ENCODE results near the gene ZBTB17.
A peak's percentile ranks its signal among the peaks of the same experiment; 100 is the strongest.

ZBTB17 gene

GRCh38 chr1:15939181-15940109, 36.5 kb downstream of the ZBTB17 start:
- no peak overlapping the region for H3K27ac ChIP-seq (replicated peaks)
- no peak overlapping the region for H3K4me3 ChIP-seq (replicated peaks; ENCODE audit: insufficient read depth, low read length)
- DNase-seq (ENCODE audit: low read depth in 1 of 2, low spot score in 1 of 2) = no peak
- no peaks in the 10 kb centered on the region for H3K27me3 ChIP-seq (ENCODE audit: insufficient read depth, poor library complexity, severe bottlenecking)
- TF ChIP-seq POLR2AphosphoS5 (IDR thresholded peaks at IDR 0.05; ENCODE audit: low read depth) (peak; percentile 19; the same call in 1 of the 2 replicates), SPI1 (IDR thresholded peaks at IDR 0.05; ENCODE audit: borderline replicate concordance, low read depth) (no peak)

- H3K27ac ChIP-seq (replicated peaks) = no peak overlapping the region
- no peak for TF ChIP-seq REST (IDR thresholded peaks at IDR 0.05; ENCODE audit: insufficient replicate concordance, low read depth)
- no peak for TF ChIP-seq SPI1 (IDR thresholded peaks at IDR 0.05; ENCODE audit: borderline replicate concordance, low read depth)
- TF ChIP-seq GABPA (IDR thresholded peaks at IDR 0.05; ENCODE audit: low read depth) = no peak
- no peak for TF ChIP-seq CTCF (IDR thresholded peaks at IDR 0.05; ENCODE audit: insufficient read depth, low read length)
- TF ChIP-seq POLR2AphosphoS5 (IDR thresholded peaks at IDR 0.05; ENCODE audit: low read depth) = no peak
- H3K27me3 ChIP-seq (ENCODE audit: insufficient read depth, poor library complexity, severe bottlenecking) = no peaks in the 10 kb centered on the region
- no peak for DNase-seq (ENCODE audit: low read depth in 1 of 2, low spot score in 1 of 2)
- H3K4me3 ChIP-seq (replicated peaks; ENCODE audit: insufficient read depth, low read length) = no peak overlapping the region
These were observed 37.2 kb downstream of the ZBTB17 start for GRCh38 chr1:15938628-15939161.

- no peak for DNase-seq (ENCODE audit: low read depth in 1 of 2, low spot score in 1 of 2)
- H3K27ac ChIP-seq (replicated peaks) = no peak overlapping the region
- TF ChIP-seq REST (IDR thresholded peaks at IDR 0.05; ENCODE audit: insufficient replicate concordance, low read depth) = no peak
- peak; percentile 43; the same call in 1 of the 2 replicates for TF ChIP-seq SPI1 (IDR thresholded peaks at IDR 0.05; ENCODE audit: borderline replicate concordance, low read depth)
- TF ChIP-seq GABPA (IDR thresholded peaks at IDR 0.05; ENCODE audit: low read depth) = no peak
- no peak for TF ChIP-seq CTCF (IDR thresholded peaks at IDR 0.05; ENCODE audit: insufficient read depth, low read length)
- TF ChIP-seq POLR2AphosphoS5 (IDR thresholded peaks at IDR 0.05; ENCODE audit: low read depth) = peak; percentile 8; the same call in 1 of the 2 replicates
- H3K27me3 ChIP-seq (ENCODE audit: insufficient read depth, poor library complexity, severe bottlenecking) = no peaks in the 10 kb centered on the region
- H3K4me3 ChIP-seq (replicated peaks; ENCODE audit: insufficient read depth, low read length) = no peak overlapping the region
These were observed 38.2 kb downstream of the ZBTB17 start for GRCh38 chr1:15937706-15938168.

- Histone ChIP-seq H3K4me3 (replicated peaks; ENCODE audit: insufficient read depth, low read length) (no peak overlapping the region), H3K27ac (replicated peaks) (no peak overlapping the region), H3K27me3 (ENCODE audit: insufficient read depth, poor library complexity, severe bottlenecking) (no peaks in the 10 kb centered on the region)
- TF ChIP-seq SPI1 (IDR thresholded peaks at IDR 0.05; ENCODE audit: borderline replicate concordance, low read depth) (no peak), GABPA (IDR thresholded peaks at IDR 0.05; ENCODE audit: low read depth) (no peak), POLR2AphosphoS5 (IDR thresholded peaks at IDR 0.05; ENCODE audit: low read depth) (no peak), CTCF (IDR thresholded peaks at IDR 0.05; ENCODE audit: insufficient read depth, low read length) (no peak), REST (IDR thresholded peaks at IDR 0.05; ENCODE audit: insufficient replicate concordance, low read depth) (no peak)
- no peak for DNase-seq (ENCODE audit: low read depth in 1 of 2, low spot score in 1 of 2)
These were observed 38.8 kb downstream of the ZBTB17 start for GRCh38 chr1:15937146-15937545.
